Measurements from ENCODE around the gene FAM174C.

GRCh38 chr19:1255186-1256161 is 19.9 kb upstream of the FAM174C start:
- no peak for TF ChIP-seq CTCF (IDR thresholded peaks at IDR 0.05; ENCODE audit: low read depth, low read length, missing input control)
- no peak for TF ChIP-seq EGR1 (IDR thresholded peaks at IDR 0.05; ENCODE audit: low read depth in 2 of 2)
- no peak for TF ChIP-seq REST (IDR thresholded peaks at IDR 0.05)
- no peak for TF ChIP-seq ZBTB33 (IDR thresholded peaks at IDR 0.05)
- no peak for TF ChIP-seq RAD21 (IDR thresholded peaks at IDR 0.05)
- no peak for TF ChIP-seq MAX (IDR thresholded peaks at IDR 0.05)

All from liver (tissue), 3 donors.